ENCODE measurements around the gene S100A8. TPM values are rescaled to one million over a fixed set of nuclear protein-coding genes. Genes with fewer than 3 reads are reported as not detected.
A peak's percentile ranks its signal among the peaks of the same experiment; 100 is the strongest.
"Not testable (repeated sequence)": the region's sequence is repeated elsewhere in the genome, so short reads cannot be mapped to it uniquely, and the experiment has no call there.

Gene S100A8
- total and polyA plus RNA-seq, 11 donors = 6.0 to 199 (median 32.3) TPM

- H3K27me3 ChIP-seq = peaks cover 0 to 32% (median 7%) of the 10 kb centered on the region in 9 donors
- no peak overlapping the region for H3K4me3 ChIP-seq
- H3K27ac ChIP-seq = no peak overlapping the region
- H3K4me1 ChIP-seq = no peaks in the 10 kb centered on the region
- no peak for TF ChIP-seq POLR2A (IDR thresholded peaks at IDR 0.05)
- no peak for TF ChIP-seq CTCF (IDR thresholded peaks at IDR 0.05)
- ATAC-seq (no peak), DNase-seq (no peak)
- WGBS, 4 donors = 32 to 44% (median 38%) methylated on average over 2 of the region's 2 CpGs
- no peaks in the 10 kb centered on the region for H3K9me3 ChIP-seq
- no peaks in the 10 kb centered on the region for H3K36me3 ChIP-seq
- intact Hi-C loops (cut with DNase I) = no loop called here
These were observed 29.4 kb upstream of the S100A8 start for GRCh38 chr1:153420306-153420705.

GRCh38 chr1:153419436-153419793 lies 28.5 kb upstream of the S100A8 start:
- H3K27ac ChIP-seq; H3K4me1 ChIP-seq; ATAC-seq; H3K4me3 ChIP-seq; intact Hi-C loops (cut with DNase I); H3K36me3 ChIP-seq; H3K9me3 ChIP-seq: not testable (repeated sequence)
- peaks cover 0 to 23% (median 3%) of the 10 kb centered on the region in 9 donors for H3K27me3 ChIP-seq
- 42 to 48% (median 44%) methylated on average over 2 of the region's 2 CpGs for WGBS, 4 donors
- peak in 1 of 5 donors; percentile 1 for DNase-seq

- H3K27ac ChIP-seq; H3K36me3 ChIP-seq; H3K9me3 ChIP-seq; H3K4me1 ChIP-seq; H3K4me3 ChIP-seq; intact Hi-C loops (cut with DNase I); ATAC-seq: not testable (repeated sequence)
- WGBS, 4 donors = 63 to 65% (median 64%) methylated on average over 7 of the region's 7 CpGs
- H3K27me3 ChIP-seq = peaks cover 0 to 18% (median 3%) of the 10 kb centered on the region in 9 donors
- peak in 1 of 5 donors; percentile 4 for DNase-seq
These were observed 28.0 kb upstream of the S100A8 start for GRCh38 chr1:153418758-153419435.

- no peak for TF ChIP-seq POLR2A (IDR thresholded peaks at IDR 0.05)
- TF ChIP-seq CTCF (IDR thresholded peaks at IDR 0.05) = no peak
- H3K4me3 ChIP-seq = no peak overlapping the region
- peaks cover 0 to 5% (median 0%) of the 10 kb centered on the region in 12 donors for H3K9me3 ChIP-seq
- H3K36me3 ChIP-seq = no peaks in the 10 kb centered on the region
- no peaks in the 10 kb centered on the region for H3K4me1 ChIP-seq
- no peak overlapping the region for H3K27ac ChIP-seq
- DNase-seq (no peak), ATAC-seq (no peak)
- intact Hi-C loops (cut with DNase I) = no loop called here
- peaks cover 0 to 14% (median 0%) of the 10 kb centered on the region in 9 donors for H3K27me3 ChIP-seq
- WGBS, 4 donors = 71 to 80% (median 73%) methylated on average over 12 of the region's 12 CpGs
These were observed 26.4 kb upstream of the S100A8 start for GRCh38 chr1:153417136-153417888.

- Histone ChIP-seq H3K4me3 (no peak within 1 kb of the TSS), H3K9me3 (peaks cover 0 to 5% (median 0%) of the 10 kb centered on the region in 12 donors), H3K36me3 (no peaks in the 10 kb centered on the region), H3K27me3 (peaks cover 0 to 14% (median 0%) of the 10 kb centered on the region in 9 donors), H3K27ac (no peak within 1 kb of the TSS), H3K4me1 (no peaks in the 10 kb centered on the region)
- TF ChIP-seq POLR2A (IDR thresholded peaks at IDR 0.05) (no peak), CTCF (IDR thresholded peaks at IDR 0.05) (no peak)
- DNase-seq (no peak), ATAC-seq (no peak)
- intact Hi-C loops (cut with DNase I) = no loop called here
- WGBS, 4 donors = 65 to 74% (median 69%) methylated on average over 6 of the region's 6 CpGs
These were observed 25.1 kb upstream of the S100A8 start, which contains the start of gene S100A7A for GRCh38 chr1:153415850-153416570. Gene S100A7A (plus strand): TSS chr1:153416520. CDS start chr1:153418083, 1,563 bp downstream.

GRCh38 chr1:153413961-153414360 lies 23.1 kb upstream of the S100A8 start:
- not testable (repeated sequence) for ATAC-seq

GRCh38 chr1:153407274-153407673 lies 16.4 kb upstream of the S100A8 start:
- H3K4me1 ChIP-seq, H3K36me3 ChIP-seq, H3K9me3 ChIP-seq, H3K4me3 ChIP-seq, DNase-seq, H3K27ac ChIP-seq, ATAC-seq: not testable (repeated sequence)
- WGBS, 4 donors = 52 to 69% (median 60%) methylated on average over 11 of the region's 11 CpGs
- peaks cover 0 to 26% (median 3%) of the 10 kb centered on the region in 9 donors for H3K27me3 ChIP-seq
- intact Hi-C loops (cut with DNase I) = loop anchor here in 1 of 10 donors (10.0 kb wide), 1 partner anchor 52 kb away; the partner anchor contains the start of gene S100A9

More at GRCh38 chr1:153413961-153414360, 23.1 kb upstream of the S100A8 start:
- intact Hi-C loops (cut with DNase I); H3K36me3 ChIP-seq; H3K9me3 ChIP-seq; DNase-seq; H3K4me1 ChIP-seq; H3K27ac ChIP-seq; H3K4me3 ChIP-seq: not testable (repeated sequence)
- H3K27me3 ChIP-seq = peaks cover 0 to 11% (median 0%) of the 10 kb centered on the region in 9 donors

All from heart left ventricle (tissue), 16 donors.